H9 (cell line): Measurements from ENCODE around the gene CTSW. TPM values are rescaled to one million over a fixed set of nuclear protein-coding genes. Genes with fewer than 3 reads are reported as not detected.

Source experiments
- DNase-seq: peaks from one replicate; pipeline ENCODE4 v3.0.0-alpha.2; 2017
- H2AFZ ChIP-seq: one replicate; pipeline ENCODE4 v1.6.1; 2013; ENCODE audit warnings: mild to moderate bottlenecking, low read length, control low read depth, moderate library complexity
- H2AK5ac ChIP-seq: 2 replicates; pipeline ENCODE4 v1.6.1; 2013; ENCODE audit warnings: low read length, control low read depth, mixed read lengths; ENCODE audit not compliant: insufficient read length
- H2BK120ac ChIP-seq: one replicate; pipeline ENCODE4 v1.6.1; 2013; ENCODE audit warnings: low read depth, mild to moderate bottlenecking, low read length, control low read depth, inconsistent platforms; ENCODE audit not compliant: poor library complexity, severe bottlenecking
- H2BK12ac ChIP-seq: 2 replicates; pipeline ENCODE4 v1.6.1; 2013; ENCODE audit warnings: low read length, control low read depth, mixed read lengths, low read depth; ENCODE audit not compliant: insufficient read length
- H2BK15ac ChIP-seq: 2 replicates; pipeline ENCODE4 v1.6.1; 2013; ENCODE audit warnings: low read depth, low read length, control low read depth
- H2BK20ac ChIP-seq: one replicate; pipeline ENCODE4 v1.6.1; 2013; ENCODE audit warnings: low read depth, mild to moderate bottlenecking, low read length, control low read depth, inconsistent platforms; ENCODE audit not compliant: poor library complexity, severe bottlenecking
- H2BK5ac ChIP-seq: 2 replicates; pipeline ENCODE4 v1.6.1; 2013; ENCODE audit warnings: low read length, control low read depth, mixed read lengths; ENCODE audit not compliant: insufficient read length
- H3K14ac ChIP-seq: 2 replicates; pipeline ENCODE4 v1.6.1; 2013; ENCODE audit warnings: low read length, control low read depth; ENCODE audit not compliant: insufficient read depth
- H3K18ac ChIP-seq: 2 replicates; pipeline ENCODE4 v1.6.1; 2013; ENCODE audit warnings: low read depth, mild to moderate bottlenecking, mixed read lengths, low read length, control low read depth; ENCODE audit not compliant: insufficient read length
- H3K23ac ChIP-seq: 2 replicates; pipeline ENCODE4 v1.6.1; 2013; ENCODE audit warnings: low read length, control low read depth, mixed read lengths, low read depth; ENCODE audit not compliant: insufficient read length
- H3K23me2 ChIP-seq: 2 replicates; pipeline ENCODE4 v1.6.1; 2013; ENCODE audit warnings: low read depth, mild to moderate bottlenecking, mixed read lengths, low read length, control low read depth; ENCODE audit not compliant: insufficient read length, poor library complexity, severe bottlenecking
- H3K27ac ChIP-seq: 2 replicates; pipeline ENCODE4 v1.5.1; 2013; ENCODE audit warnings: low read length, control low read depth, mixed read lengths, low read depth; ENCODE audit not compliant: insufficient read length
- H3K27me3 ChIP-seq: 2 replicates; pipeline ENCODE4 v1.6.1; 2013; ENCODE audit warnings: low read length, control low read depth, inconsistent platforms; ENCODE audit not compliant: insufficient read depth
- H3K4ac ChIP-seq: 2 replicates; pipeline ENCODE4 v1.6.1; 2013; ENCODE audit warnings: low read depth, mild to moderate bottlenecking, control low read depth, inconsistent platforms, low read length, moderate library complexity
- H3K4me1 ChIP-seq: 2 replicates; pipeline ENCODE4 v1.6.1; 2013; ENCODE audit warnings: low read length, control low read depth, inconsistent platforms; ENCODE audit not compliant: insufficient read depth
- H3K4me2 ChIP-seq: 2 replicates; pipeline ENCODE4 v1.6.1; 2013; ENCODE audit warnings: low read length, control low read depth, mixed read lengths; ENCODE audit not compliant: insufficient read length, insufficient read depth
- H3K56ac ChIP-seq: 2 replicates; pipeline ENCODE4 v1.6.1; 2013; ENCODE audit warnings: low read depth, mild to moderate bottlenecking, mixed read lengths, low read length, control low read depth; ENCODE audit not compliant: insufficient read length
- H3K79me1 ChIP-seq: 2 replicates; pipeline ENCODE4 v1.6.1; 2013; ENCODE audit warnings: low read depth, mild to moderate bottlenecking, moderate library complexity, low read length, control low read depth, inconsistent platforms; ENCODE audit not compliant: insufficient read depth, poor library complexity, severe bottlenecking
- H3K79me2 ChIP-seq: 2 replicates; pipeline ENCODE4 v1.6.1; 2013; ENCODE audit warnings: low read length, control low read depth, inconsistent platforms; ENCODE audit not compliant: insufficient read depth
- H3K9ac ChIP-seq: 2 replicates; pipeline ENCODE4 v1.6.1; 2013; ENCODE audit warnings: low read length, control low read depth, mixed read lengths; ENCODE audit not compliant: insufficient read length; ENCODE audit errors: extremely low read depth
- H3K9me3 ChIP-seq: one replicate; pipeline ENCODE4 v1.6.1; 2013; ENCODE audit warnings: low read depth, low read length, inconsistent platforms; ENCODE audit not compliant: control insufficient read depth
- H3T11ph ChIP-seq: one replicate; pipeline ENCODE4 v1.6.1; 2013; ENCODE audit warnings: mild to moderate bottlenecking, low read length, control low read depth, inconsistent platforms
- H4K20me1 ChIP-seq: one replicate; pipeline ENCODE4 v1.6.1; 2013; ENCODE audit not compliant: control insufficient read depth, insufficient read length, insufficient read depth
- H4K5ac ChIP-seq: 2 replicates; pipeline ENCODE4 v1.6.1; 2013; ENCODE audit warnings: low read depth, mild to moderate bottlenecking, mixed read lengths, low read length, control low read depth; ENCODE audit not compliant: insufficient read length
- H4K8ac ChIP-seq: replicated peaks from 2 replicates; pipeline ENCODE4 v1.6.1; 2013; ENCODE audit warnings: low read length, control low read depth, mixed read lengths, low read depth; ENCODE audit not compliant: insufficient read length
- H4K91ac ChIP-seq: 2 replicates; pipeline ENCODE4 v1.6.1; 2013; ENCODE audit warnings: low read depth, mild to moderate bottlenecking, moderate library complexity, mixed read lengths, low read length, control low read depth; ENCODE audit not compliant: insufficient read length
- H3K27ac Mint-ChIP-seq, 3 experiments: 2 replicates in 2 of 3; 3 replicates in 1 of 3; pipeline ENCODE4 v1.8.0; 2020 to 2021; ENCODE audit warnings: mixed read lengths in 3 of 3, mild to moderate bottlenecking in 1 of 3, moderate library complexity in 1 of 3
- H3K27me3 Mint-ChIP-seq: 2 replicates; pipeline ENCODE4 v1.8.0; 2021; ENCODE audit warnings: low read depth, mild to moderate bottlenecking, moderate library complexity, mixed read lengths
- H3K36me3 Mint-ChIP-seq, 3 experiments: 2 replicates in 2 of 3; 3 replicates in 1 of 3; pipeline ENCODE4 v1.8.0; 2020 to 2021; ENCODE audit warnings: low read depth in 3 of 3, mixed read lengths in 3 of 3; ENCODE audit not compliant: insufficient read depth in 1 of 3
- H3K4me1 Mint-ChIP-seq, 2 experiments: 2 replicates each; pipeline ENCODE4 v1.8.0; 2020; ENCODE audit warnings: mixed read lengths in 2 of 2
- H3K4me3 Mint-ChIP-seq, 2 experiments: 2 replicates in 1 of 2; 3 replicates in 1 of 2; pipeline ENCODE4 v1.8.0; 2020 to 2021; ENCODE audit warnings: mild to moderate bottlenecking in 2 of 2, mixed read lengths in 2 of 2, moderate library complexity in 1 of 2
- H3K9me3 Mint-ChIP-seq, 2 experiments: 2 replicates in 1 of 2; 3 replicates in 1 of 2; pipeline ENCODE4 v1.8.0; 2020; ENCODE audit warnings: mild to moderate bottlenecking in 2 of 2, mixed read lengths in 2 of 2, moderate library complexity in 1 of 2
- WGBS: extraction: QIAGEN DNeasy Blood & Tissue Kit; methylation state at CpG from one replicate; pipeline ENCODE4 v1.1.7; 2013; ENCODE audit warnings: missing lambda C conversion rate, low lambda C conversion rate, mixed read lengths; ENCODE audit not compliant: insufficient read length; ENCODE audit errors: extremely low coverage; 5-methylcytosine and 5-hydroxymethylcytosine counted together
- total RNA-seq: library from RNA; stranded (reverse); gene quantifications from 2 replicates; pipeline ENCODE4 v1.2.1, GENCODE V29; 2021
- TF ChIP-seq, protein P1 (sequence below): fragments of 200-600 bp; sonication (generic); conservative IDR thresholded peaks from 3 replicates; pipeline ENCODE4 v1.8.0; 2021; ENCODE audit warnings: antibody characterized with exemption, mild to moderate bottlenecking

Gene CTSW
- total RNA-seq, 1 experiment from 2014 or later: not detected

DNA sequence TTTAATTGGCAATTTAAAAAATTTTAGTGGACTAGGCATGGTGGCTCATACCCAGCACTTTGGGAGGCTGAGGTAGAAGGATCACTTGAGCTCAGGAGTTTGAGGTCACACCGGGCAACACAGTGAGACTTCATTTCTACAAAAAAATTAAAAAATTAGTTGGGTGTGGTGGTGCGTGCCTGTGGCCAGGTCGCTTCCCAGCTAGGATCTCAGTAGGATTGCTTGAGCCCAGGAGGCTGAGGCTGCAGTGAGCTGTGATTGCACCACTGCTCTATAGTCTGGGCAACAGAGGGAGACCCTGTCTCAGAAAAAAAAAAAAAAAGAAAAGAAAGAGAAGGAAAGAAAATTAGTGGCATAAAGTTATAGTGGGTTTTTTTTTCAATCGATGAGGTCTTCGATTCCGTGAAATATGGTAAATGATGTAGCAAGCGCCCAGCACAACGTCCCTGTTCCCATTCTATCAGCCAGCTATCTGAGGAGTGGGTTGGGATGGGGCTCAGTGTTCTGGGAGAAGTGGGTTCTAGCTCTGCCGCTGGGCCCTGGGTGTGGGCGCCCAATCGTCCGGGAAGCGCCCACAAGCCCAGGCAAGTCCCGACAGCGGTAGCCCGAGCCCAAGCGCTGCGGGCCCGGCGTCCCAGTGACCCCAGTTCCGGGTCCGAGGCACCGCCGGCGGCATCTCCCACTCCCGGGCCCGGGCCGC, 19.2 kb downstream of the CTSW start:
- H3K27me3 Mint-ChIP-seq: peaks cover 62% of the 10 kb centered on the region
- H3K4me2 ChIP-seq: peak overlapping the region; percentile 86
- H3T11ph ChIP-seq: no peak overlapping the region
- no peak overlapping the region for H2BK15ac ChIP-seq
- peak overlapping the region in 1 of 3 experiments; percentile 68; a peak in 1 of 7 replicates for H3K27ac Mint-ChIP-seq
- peak overlapping the region; percentile 48 for H3K18ac ChIP-seq
- H3K9me3 Mint-ChIP-seq: no peaks in the 10 kb centered on the region; a peak in 1 of 5 replicates
- no peaks in the 10 kb centered on the region for H3K79me1 ChIP-seq
- peak overlapping the region; percentile 77 to 78 for H3K4me3 Mint-ChIP-seq
- H3K4me1 ChIP-seq: no peaks in the 10 kb centered on the region
- H2BK120ac ChIP-seq: no peak overlapping the region
- no peak overlapping the region for H4K5ac ChIP-seq
- peaks cover 17% of the 10 kb centered on the region; the same call in 1 of the 2 replicates for H3K27me3 ChIP-seq
- H2AK5ac ChIP-seq: no peak overlapping the region
- H3K4me1 Mint-ChIP-seq: peaks cover 17 to 20% of the 10 kb centered on the region in 2 experiments
- no peak for DNase-seq
- TF ChIP-seq, protein P1, sequence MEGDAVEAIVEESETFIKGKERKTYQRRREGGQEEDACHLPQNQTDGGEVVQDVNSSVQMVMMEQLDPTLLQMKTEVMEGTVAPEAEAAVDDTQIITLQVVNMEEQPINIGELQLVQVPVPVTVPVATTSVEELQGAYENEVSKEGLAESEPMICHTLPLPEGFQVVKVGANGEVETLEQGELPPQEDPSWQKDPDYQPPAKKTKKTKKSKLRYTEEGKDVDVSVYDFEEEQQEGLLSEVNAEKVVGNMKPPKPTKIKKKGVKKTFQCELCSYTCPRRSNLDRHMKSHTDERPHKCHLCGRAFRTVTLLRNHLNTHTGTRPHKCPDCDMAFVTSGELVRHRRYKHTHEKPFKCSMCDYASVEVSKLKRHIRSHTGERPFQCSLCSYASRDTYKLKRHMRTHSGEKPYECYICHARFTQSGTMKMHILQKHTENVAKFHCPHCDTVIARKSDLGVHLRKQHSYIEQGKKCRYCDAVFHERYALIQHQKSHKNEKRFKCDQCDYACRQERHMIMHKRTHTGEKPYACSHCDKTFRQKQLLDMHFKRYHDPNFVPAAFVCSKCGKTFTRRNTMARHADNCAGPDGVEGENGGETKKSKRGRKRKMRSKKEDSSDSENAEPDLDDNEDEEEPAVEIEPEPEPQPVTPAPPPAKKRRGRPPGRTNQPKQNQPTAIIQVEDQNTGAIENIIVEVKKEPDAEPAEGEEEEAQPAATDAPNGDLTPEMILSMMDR: no peak
- no peak overlapping the region for H3K4ac ChIP-seq
- H4K91ac ChIP-seq: no peak overlapping the region
- no peak overlapping the region for H3K56ac ChIP-seq
- no peak overlapping the region for H3K23ac ChIP-seq
- no peak overlapping the region for H2BK12ac ChIP-seq
- no peak overlapping the region for H2BK5ac ChIP-seq
- no peak overlapping the region for H3K9ac ChIP-seq
- WGBS: no CpG with 5 or more reads among the region's 28 CpGs
- H3K9me3 ChIP-seq: no peaks in the 10 kb centered on the region
- no peak overlapping the region for H3K27ac ChIP-seq
- H2BK20ac ChIP-seq: no peak overlapping the region
- no peaks in the 10 kb centered on the region for H4K20me1 ChIP-seq
- peaks cover 0 to 26% (median 0%) of the 10 kb centered on the region in 3 experiments; a peak in 2 of 7 replicates for H3K36me3 Mint-ChIP-seq
- H4K8ac ChIP-seq: no peak overlapping the region
- H3K14ac ChIP-seq: 0 out of 2 replicates have a peak overlapping the region, but pooled peaks have one; percentile 31
- H2AFZ ChIP-seq: no peak overlapping the region
- H3K23me2 ChIP-seq: peaks cover 9% of the 10 kb centered on the region
- H3K79me2 ChIP-seq: no peaks in the 10 kb centered on the region
